Fibroblast of the aortic adventitia (primary cell): ENCODE measurements around the gene PAPSS1. TPM values are rescaled to one million over a fixed set of nuclear protein-coding genes. Genes with fewer than 3 reads are reported as not detected.
A peak's percentile ranks its signal among the peaks of the same experiment; 100 is the strongest.

ENCODE experiments used
- DNase-seq: peaks from one replicate; pipeline ENCODE4 v3.0.0-alpha.2; 2010; ENCODE audit warnings: low read depth
- H3K4me3 ChIP-seq: 2 replicates; pipeline ENCODE4 v1.5.1; 2011; ENCODE audit warnings: low read depth, mild to moderate bottlenecking, control low read depth, low read length, moderate library complexity
- CTCF ChIP-seq: IDR thresholded peaks from 2 replicates; pipeline ENCODE4 v1.5.1; 2011; ENCODE audit warnings: mild to moderate bottlenecking, low read length, control low read depth, inconsistent platforms; ENCODE audit not compliant: insufficient read depth
- total RNA-seq: library from RNA; depleted of rRNA; stranded (reverse); fragments of >200 nt; gene quantifications from 2 replicates; pipeline ENCODE4 v1.2.3, GENCODE V29; 2012; ENCODE audit warnings: low replicate concordance

Gene PAPSS1
- total RNA-seq, 1 donor, result 62.0 TPM

GRCh38 chr4:107631560-107631959 is 88.5 kb downstream of the PAPSS1 start:
- no peak for TF ChIP-seq CTCF
- DNase-seq, result peak; percentile 77
- H3K4me3 ChIP-seq, result no peak overlapping the region

- no peak overlapping the region for H3K4me3 ChIP-seq
- no peak for DNase-seq
- TF ChIP-seq CTCF, result no peak
These were observed 89.8 kb downstream of the PAPSS1 start for GRCh38 chr4:107630185-107630705.

GRCh38 chr4:107629318-107629717 is 90.7 kb downstream of the PAPSS1 start:
- no peak overlapping the region for H3K4me3 ChIP-seq
- TF ChIP-seq CTCF, result no peak
- DNase-seq, result peak; percentile 14

- peak; percentile 5 for DNase-seq
- H3K4me3 ChIP-seq, result no peak overlapping the region
- TF ChIP-seq CTCF, result no peak
These were observed 94.6 kb downstream of the PAPSS1 start for GRCh38 chr4:107625391-107625902.

- no peak overlapping the region for H3K4me3 ChIP-seq
- DNase-seq, result no peak
- no peak for TF ChIP-seq CTCF
These were observed 96.0 kb downstream of the PAPSS1 start for GRCh38 chr4:107624024-107624423.

GRCh38 chr4:107622006-107622405 is 98.0 kb downstream of the PAPSS1 start:
- no peak for DNase-seq
- TF ChIP-seq CTCF, result no peak
- H3K4me3 ChIP-seq, result no peak overlapping the region

- no peak for DNase-seq
- no peak overlapping the region for H3K4me3 ChIP-seq
These were observed 100.3 kb downstream of the PAPSS1 start for GRCh38 chr4:107619731-107620130.

More at GRCh38 chr4:107619731-107620130, 100.3 kb downstream of the PAPSS1 start:
- TF ChIP-seq CTCF, result no peak
